Loucy (cell line): ENCODE results near the gene MGAT1.

Experiments used
- EZH2phosphoT487 ChIP-seq: fragments of 200-600 bp; IDR thresholded peaks from 2 replicates; pipeline ENCODE4 v1.6.1; 2018; ENCODE audit warnings: antibody characterized with exemption, mild to moderate bottlenecking, moderate library complexity, borderline replicate concordance
- TF ChIP-seq, protein P1 (sequence below): fragments of 200-600 bp; sonication (generic); conservative IDR thresholded peaks from 2 replicates; pipeline ENCODE4 v1.5.1; 2014; ENCODE audit warnings: mild to moderate bottlenecking, antibody characterized with exemption, low read length

DNA sequence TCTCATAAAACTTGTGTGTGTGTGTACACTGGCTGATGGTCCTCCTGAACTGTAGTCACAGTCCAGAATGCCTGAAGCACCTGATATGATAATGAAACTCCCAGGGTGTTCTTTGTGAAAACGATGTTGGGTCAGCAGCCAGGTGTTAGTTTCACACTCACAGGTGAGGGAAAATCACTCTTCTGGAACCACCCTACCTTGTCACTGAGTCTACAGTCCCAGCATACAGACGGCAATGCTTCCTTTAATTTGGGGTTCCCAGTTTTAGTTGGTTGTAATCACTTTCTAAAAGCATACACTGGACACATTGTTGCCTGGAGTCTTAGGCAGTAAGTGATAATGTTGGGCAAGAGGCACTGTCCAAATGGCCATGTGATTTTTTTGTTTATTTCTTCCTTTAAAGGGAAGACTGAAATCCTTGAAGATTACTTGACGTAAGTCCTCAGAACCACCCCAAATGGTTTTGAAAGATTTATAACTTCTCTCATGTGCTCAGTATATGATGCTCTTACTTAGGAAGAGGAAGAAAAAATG lies 18.2 kb upstream of the MGAT1 start:
- TF ChIP-seq, protein P1, sequence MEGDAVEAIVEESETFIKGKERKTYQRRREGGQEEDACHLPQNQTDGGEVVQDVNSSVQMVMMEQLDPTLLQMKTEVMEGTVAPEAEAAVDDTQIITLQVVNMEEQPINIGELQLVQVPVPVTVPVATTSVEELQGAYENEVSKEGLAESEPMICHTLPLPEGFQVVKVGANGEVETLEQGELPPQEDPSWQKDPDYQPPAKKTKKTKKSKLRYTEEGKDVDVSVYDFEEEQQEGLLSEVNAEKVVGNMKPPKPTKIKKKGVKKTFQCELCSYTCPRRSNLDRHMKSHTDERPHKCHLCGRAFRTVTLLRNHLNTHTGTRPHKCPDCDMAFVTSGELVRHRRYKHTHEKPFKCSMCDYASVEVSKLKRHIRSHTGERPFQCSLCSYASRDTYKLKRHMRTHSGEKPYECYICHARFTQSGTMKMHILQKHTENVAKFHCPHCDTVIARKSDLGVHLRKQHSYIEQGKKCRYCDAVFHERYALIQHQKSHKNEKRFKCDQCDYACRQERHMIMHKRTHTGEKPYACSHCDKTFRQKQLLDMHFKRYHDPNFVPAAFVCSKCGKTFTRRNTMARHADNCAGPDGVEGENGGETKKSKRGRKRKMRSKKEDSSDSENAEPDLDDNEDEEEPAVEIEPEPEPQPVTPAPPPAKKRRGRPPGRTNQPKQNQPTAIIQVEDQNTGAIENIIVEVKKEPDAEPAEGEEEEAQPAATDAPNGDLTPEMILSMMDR = no peak
- TF ChIP-seq EZH2phosphoT487 = no peak
